HepG2 (cell line): Measurements from ENCODE around the gene IRF7. TPM values are rescaled to one million over a fixed set of nuclear protein-coding genes. Genes with fewer than 3 reads are reported as not detected.

Source experiments
- BRF2 ChIP-seq: sonication (generic); formaldehyde crosslinking; IDR thresholded peaks from 2 replicates; pipeline ENCODE4 v1.8.1; 2022; ENCODE audit warnings: mild to moderate bottlenecking, missing genetic modification reagents
- ETV6 ChIP-seq: sonication (generic); formaldehyde crosslinking; conservative IDR thresholded peaks from 2 replicates; pipeline ENCODE4 v1.4.0; 2020; ENCODE audit warnings: missing genetic modification reagents
- HHEX ChIP-seq: IDR thresholded peaks from 2 replicates; pipeline ENCODE4 v1.6.1; 2016; ENCODE audit warnings: control low read depth
- HMGXB4 ChIP-seq, 2 experiments: sonication (generic) in 1 of 2; formaldehyde crosslinking in 1 of 2; IDR thresholded peaks; 2 replicates each; pipeline versions ENCODE4 v1.4.0 to v1.6.1; 2018 to 2020; ENCODE audit warnings: missing genetic modification reagents in 2 of 2, borderline replicate concordance in 1 of 2, low read depth in 1 of 2, mild to moderate bottlenecking in 1 of 2, missing biosample characterization in 1 of 2
- HNF4A ChIP-seq: sonication (generic); formaldehyde crosslinking; IDR thresholded peaks from 2 replicates; pipeline ENCODE4 v1.4.0; 2020; ENCODE audit warnings: missing genetic modification reagents
- HNRNPUL1 ChIP-seq: fragments of 200-400 bp; formaldehyde crosslinking; IDR thresholded peaks from 2 replicates; pipeline ENCODE4 v1.6.1; 2017; ENCODE audit warnings: low read depth, mild to moderate bottlenecking, low read length, moderate library complexity
- IRF9 ChIP-seq: sonication (generic); formaldehyde crosslinking; IDR thresholded peaks from 2 replicates; pipeline ENCODE4 v1.8.0; 2022; ENCODE audit warnings: missing genetic modification reagents, mild to moderate bottlenecking, borderline replicate concordance
- MED8 ChIP-seq: sonication (generic); formaldehyde crosslinking; IDR thresholded peaks from 2 replicates; pipeline ENCODE4 v1.8.1; 2023; ENCODE audit warnings: mild to moderate bottlenecking, missing genetic modification reagents; ENCODE audit not compliant: insufficient replicate concordance
- NKX3-1 ChIP-seq: sonication (generic); formaldehyde crosslinking; IDR thresholded peaks from 2 replicates; pipeline ENCODE4 v1.5.0; 2020; ENCODE audit warnings: missing genetic modification reagents
- PLSCR1 ChIP-seq: sonication (generic); formaldehyde crosslinking; IDR thresholded peaks from 2 replicates; pipeline ENCODE4 v1.5.0; 2020; ENCODE audit warnings: missing genetic modification reagents, mild to moderate bottlenecking, borderline replicate concordance
- POGZ ChIP-seq: sonication (generic); formaldehyde crosslinking; IDR thresholded peaks from 2 replicates; pipeline ENCODE4 v1.4.0; 2020; ENCODE audit warnings: mild to moderate bottlenecking, missing genetic modification reagents
- REL ChIP-seq: sonication (generic); formaldehyde crosslinking; conservative IDR thresholded peaks from 2 replicates; pipeline ENCODE4 v1.8.0; 2022; ENCODE audit warnings: mild to moderate bottlenecking, missing genetic modification reagents, moderate library complexity
- SIX1 ChIP-seq: sonication (generic); formaldehyde crosslinking; IDR thresholded peaks from 2 replicates; pipeline ENCODE4 v1.4.0; 2020; ENCODE audit warnings: missing genetic modification reagents, borderline replicate concordance
- SOX6 ChIP-seq, 2 experiments: fragments of 450-650 bp in 1 of 2; sonication (generic) in 1 of 2; formaldehyde crosslinking in 1 of 2; IDR thresholded peaks; 2 replicates each; pipeline versions ENCODE4 v1.4.0 to v1.6.1; 2017 to 2020; ENCODE audit warnings: antibody characterized with exemption in 1 of 2, mild to moderate bottlenecking in 1 of 2, missing genetic modification reagents in 1 of 2
- SSRP1 ChIP-seq: IDR thresholded peaks from 2 replicates; pipeline ENCODE4 v1.6.1; 2016; ENCODE audit warnings: control low read depth
- TEAD3 ChIP-seq: optimal IDR thresholded peaks from 2 replicates; pipeline ENCODE3; 2016; ENCODE audit warnings: borderline replicate concordance
- UBTF ChIP-seq: sonication (generic); formaldehyde crosslinking; IDR thresholded peaks from 2 replicates; pipeline ENCODE4 v1.4.0; 2020; ENCODE audit warnings: mild to moderate bottlenecking, missing genetic modification reagents
- ZFP36L1 ChIP-seq: sonication (generic); formaldehyde crosslinking; IDR thresholded peaks from 2 replicates; pipeline ENCODE4 v1.8.0; 2022; ENCODE audit warnings: mild to moderate bottlenecking, missing genetic modification reagents, moderate library complexity
- ZFP36L2 ChIP-seq: sonication (generic); formaldehyde crosslinking; IDR thresholded peaks from 2 replicates; pipeline ENCODE4 v1.4.0; 2020; ENCODE audit warnings: missing genetic modification reagents
- ZNF121 ChIP-seq: sonication (generic); formaldehyde crosslinking; IDR thresholded peaks from 2 replicates; pipeline ENCODE4 v1.5.0; 2020; ENCODE audit warnings: mild to moderate bottlenecking, missing genetic modification reagents
- ZNF235 ChIP-seq: sonication (generic); formaldehyde crosslinking; IDR thresholded peaks from 2 replicates; pipeline ENCODE4 v1.8.1; 2023; ENCODE audit warnings: mild to moderate bottlenecking, missing genetic modification reagents, borderline replicate concordance
- ZNF34 ChIP-seq: sonication (generic); formaldehyde crosslinking; IDR thresholded peaks from 2 replicates; pipeline ENCODE4 v1.4.0; 2020; ENCODE audit warnings: mild to moderate bottlenecking, missing genetic modification reagents, borderline replicate concordance
- ZNF776 ChIP-seq: sonication (generic); formaldehyde crosslinking; IDR thresholded peaks from 2 replicates; pipeline ENCODE4 v1.4.0; 2020; ENCODE audit warnings: mild to moderate bottlenecking, missing genetic modification reagents
- polyA plus RNA-seq, 8 experiments: library from polyadenylated mRNA; depleted of rRNA in 3 of 8; stranded (reverse) in 7 of 8; unstranded in 1 of 8; fragments of >200 nt; fragmentation: Illumina TruSeq in 4 of 8; extraction: Trizol in 4 of 8; gene quantifications; 2 replicates each; pipeline versions ENCODE4 v1.2.1 to v1.2.3, GENCODE V29; 2011 to 2016; ENCODE audit warnings: low read depth in 4 of 8, missing spikeins in 1 of 8, mixed read lengths in 1 of 8; ENCODE audit not compliant: insufficient read depth in 1 of 8
- total RNA-seq, 5 experiments: library from RNA; depleted of rRNA; stranded (reverse); fragments of >200 nt; fragmentation: Illumina TruSeq; extraction: Trizol; gene quantifications; 2 replicates each; pipeline ENCODE4 v1.2.3, GENCODE V29; 2016; ENCODE audit warnings: low read depth in 1 of 5

The IRF7 gene
- total and polyA plus RNA-seq, 2 of the 13 experiments (the other 11 are each of a cell fraction or from before 2014, with no cell fraction given), result not detected

GRCh38 chr11:565921-566509, 49.7 kb downstream of the IRF7 start (continued):
- TF ChIP-seq HMGXB4 (CRISPR knock-in tag; IDR thresholded peaks at IDR 0.05; ENCODE audit: borderline replicate concordance in 1 of 2, low read depth in 1 of 2) (peak in 1 of 2 experiments; percentile 46; a peak in 1 of 4 replicates), IRF9 (CRISPR knock-in tag) (no peak), ZNF121 (CRISPR knock-in tag) (no peak), REL (no peak), SOX6 (IDR thresholded peaks at IDR 0.05) (no peak), SOX6 (CRISPR knock-in tag; IDR thresholded peaks at IDR 0.05) (0 out of 2 replicates have a peak, but pooled peaks have one; percentile 25), UBTF (CRISPR knock-in tag) (peak; percentile 24; the same call in 1 of the 2 replicates), NKX3-1 (no peak), SIX1 (CRISPR knock-in tag) (no peak), ETV6 (CRISPR knock-in tag) (no peak), HNF4A (CRISPR knock-in tag) (no peak), ZFP36L2 (CRISPR knock-in tag) (no peak), ZFP36L1 (CRISPR knock-in tag) (no peak), ZNF776 (CRISPR knock-in tag) (no peak), HHEX (no peak), HNRNPUL1 (no peak), MED8 (CRISPR knock-in tag) (no peak), ZNF235 (CRISPR knock-in tag) (peak; percentile 63; the same call in 1 of the 2 replicates), ZNF34 (CRISPR knock-in tag) (no peak), PLSCR1 (CRISPR knock-in tag) (no peak), SSRP1 (CRISPR knock-in tag) (no peak), BRF2 (CRISPR knock-in tag) (no peak), TEAD3 (CRISPR knock-in tag) (peak; percentile 76), POGZ (CRISPR knock-in tag) (no peak)
